HEK293 (cell line): ENCODE data around the gene YIPF2.

Source experiments
- BCL6B ChIP-seq: fragments of 450-650 bp; formaldehyde crosslinking; IDR thresholded peaks from 2 replicates; pipeline ENCODE4 v1.5.1; 2017; ENCODE audit warnings: missing biosample characterization, missing genetic modification characterization
- CTCF ChIP-seq: fragments of 450-650 bp; formaldehyde crosslinking; IDR thresholded peaks from 2 replicates; pipeline ENCODE4 v1.5.1; 2016; ENCODE audit warnings: missing biosample characterization, missing genetic modification characterization
- ELK4 ChIP-seq: IDR thresholded peaks from 2 replicates; pipeline ENCODE4 v1.6.1; 2011; ENCODE audit warnings: mild to moderate bottlenecking, low read depth, low read length, borderline replicate concordance
- FEZF1 ChIP-seq: fragments of 450-650 bp; formaldehyde crosslinking; IDR thresholded peaks from 2 replicates; pipeline ENCODE4 v1.5.1; 2016; ENCODE audit warnings: missing biosample characterization, missing genetic modification characterization
- GLI4 ChIP-seq: fragments of 450-650 bp; formaldehyde crosslinking; IDR thresholded peaks from 2 replicates; pipeline ENCODE4 v1.5.1; 2016; ENCODE audit warnings: missing biosample characterization, missing genetic modification characterization
- HIC1 ChIP-seq: fragments of 450-650 bp; formaldehyde crosslinking; IDR thresholded peaks from 2 replicates; pipeline ENCODE4 v1.5.1; 2016; ENCODE audit warnings: missing biosample characterization, missing genetic modification characterization
- PRDM1 ChIP-seq: fragments of 450-650 bp; formaldehyde crosslinking; IDR thresholded peaks from 2 replicates; pipeline ENCODE4; 2016; ENCODE audit warnings: missing biosample characterization, missing genetic modification characterization
- PRDM10 ChIP-seq: fragments of 450-650 bp; formaldehyde crosslinking; IDR thresholded peaks from 2 replicates; pipeline ENCODE4 v1.5.1; 2016; ENCODE audit warnings: missing biosample characterization, missing genetic modification characterization
- RBAK ChIP-seq: fragments of 450-650 bp; formaldehyde crosslinking; IDR thresholded peaks from 2 replicates; pipeline ENCODE4 v1.5.1; 2016; ENCODE audit warnings: missing biosample characterization, missing genetic modification characterization
- SCRT2 ChIP-seq: fragments of 450-650 bp; formaldehyde crosslinking; IDR thresholded peaks from 2 replicates; pipeline ENCODE4 v1.5.1; 2016; ENCODE audit warnings: missing biosample characterization, missing genetic modification characterization
- SP7 ChIP-seq: fragments of 450-650 bp; formaldehyde crosslinking; IDR thresholded peaks from 2 replicates; pipeline ENCODE4 v1.5.1; 2016; ENCODE audit warnings: missing biosample characterization, missing genetic modification characterization
- ZBTB20 ChIP-seq: fragments of 450-650 bp; formaldehyde crosslinking; IDR thresholded peaks from 2 replicates; pipeline ENCODE4 v1.5.1; 2016; ENCODE audit warnings: missing biosample characterization, missing genetic modification characterization
- ZFP3 ChIP-seq: fragments of 450-650 bp; formaldehyde crosslinking; IDR thresholded peaks from 2 replicates; pipeline ENCODE4 v1.5.1; 2016; ENCODE audit warnings: low read depth, missing biosample characterization, missing genetic modification characterization
- ZNF121 ChIP-seq: fragments of 450-650 bp; formaldehyde crosslinking; IDR thresholded peaks from 2 replicates; pipeline ENCODE4 v1.5.1; 2016; ENCODE audit warnings: missing biosample characterization, missing genetic modification characterization
- ZNF133 ChIP-seq: fragments of 450-650 bp; formaldehyde crosslinking; IDR thresholded peaks from 2 replicates; pipeline ENCODE4 v1.5.1; 2016; ENCODE audit warnings: missing biosample characterization, missing genetic modification characterization
- ZNF157 ChIP-seq: fragments of 450-650 bp; formaldehyde crosslinking; IDR thresholded peaks from 2 replicates; pipeline ENCODE4 v1.5.1; 2016; ENCODE audit warnings: missing biosample characterization, missing genetic modification characterization
- ZNF174 ChIP-seq: fragments of 450-650 bp; formaldehyde crosslinking; IDR thresholded peaks from 2 replicates; pipeline ENCODE4 v1.5.0; 2017; ENCODE audit warnings: missing biosample characterization, mild to moderate bottlenecking, missing genetic modification characterization
- ZNF292 ChIP-seq: fragments of 450-650 bp; formaldehyde crosslinking; IDR thresholded peaks from 2 replicates; pipeline ENCODE4 v1.5.1; 2016; ENCODE audit warnings: low read depth, missing biosample characterization, missing genetic modification characterization, borderline replicate concordance
- ZNF335 ChIP-seq: fragments of 450-650 bp; formaldehyde crosslinking; conservative IDR thresholded peaks from 2 replicates; pipeline ENCODE4 v1.5.1; 2016; ENCODE audit warnings: missing biosample characterization, missing genetic modification characterization
- ZNF398 ChIP-seq: fragments of 450-650 bp; formaldehyde crosslinking; IDR thresholded peaks from 2 replicates; pipeline ENCODE4 v1.5.1; 2017; ENCODE audit warnings: missing biosample characterization, missing genetic modification characterization
- ZNF404 ChIP-seq: fragments of 450-650 bp; formaldehyde crosslinking; IDR thresholded peaks from 2 replicates; pipeline ENCODE4 v1.5.1; 2017; ENCODE audit warnings: missing biosample characterization, missing genetic modification characterization
- ZNF473 ChIP-seq: fragments of 450-650 bp; formaldehyde crosslinking; IDR thresholded peaks from 2 replicates; pipeline ENCODE4 v1.5.1; 2017; ENCODE audit warnings: missing biosample characterization, missing genetic modification characterization
- ZNF513 ChIP-seq: fragments of 450-650 bp; IDR thresholded peaks from 2 replicates; pipeline ENCODE4 v1.5.1; 2018; ENCODE audit warnings: missing biosample characterization, missing genetic modification characterization
- ZNF660 ChIP-seq: fragments of 450-650 bp; IDR thresholded peaks from 2 replicates; pipeline ENCODE4 v1.5.1; 2018; ENCODE audit warnings: missing biosample characterization, mild to moderate bottlenecking, missing genetic modification characterization
- ZNF677 ChIP-seq: fragments of 450-650 bp; IDR thresholded peaks from 2 replicates; pipeline ENCODE4 v1.5.0; 2018; ENCODE audit warnings: missing biosample characterization, mild to moderate bottlenecking, missing genetic modification characterization, moderate library complexity
- ZNF704 ChIP-seq: fragments of 450-650 bp; formaldehyde crosslinking; IDR thresholded peaks from 2 replicates; pipeline ENCODE4 v1.5.1; 2016; ENCODE audit warnings: missing biosample characterization, missing genetic modification characterization
- ZNF776 ChIP-seq: fragments of 450-650 bp; formaldehyde crosslinking; IDR thresholded peaks from 2 replicates; pipeline ENCODE4 v1.5.0; 2017; ENCODE audit warnings: missing biosample characterization, missing genetic modification characterization, borderline replicate concordance

The YIPF2 gene

GRCh38 chr19:10936661-10937084 lies 8.2 kb upstream of the YIPF2 start (continued):
- TF ChIP-seq ZNF513 (tag by site-specific recombination) (no peak), PRDM10 (tag by site-specific recombination) (peak; percentile 89), SP7 (peak; percentile 64), ZNF292 (tag by site-specific recombination) (no peak), ZFP3 (tag by site-specific recombination) (no peak), SCRT2 (tag by site-specific recombination) (no peak), FEZF1 (tag by site-specific recombination) (no peak), ZNF473 (tag by site-specific recombination) (no peak), ZNF398 (tag by site-specific recombination) (no peak), ZNF404 (tag by site-specific recombination) (no peak), GLI4 (tag by site-specific recombination) (no peak), ZNF121 (tag by site-specific recombination) (no peak), ZNF704 (tag by site-specific recombination) (no peak), CTCF (peak; percentile 94), HIC1 (tag by site-specific recombination) (no peak), ZNF157 (tag by site-specific recombination) (no peak), ZNF335 (tag by site-specific recombination) (peak; percentile 24; the same call in 1 of the 2 replicates), ZBTB20 (no peak), ZNF660 (tag by site-specific recombination) (no peak), ELK4 (no peak), ZNF677 (tag by site-specific recombination) (no peak), PRDM1 (tag by site-specific recombination) (no peak), ZNF174 (tag by site-specific recombination) (no peak), ZNF133 (tag by site-specific recombination) (no peak), BCL6B (tag by site-specific recombination) (no peak), RBAK (tag by site-specific recombination) (no peak), ZNF776 (tag by site-specific recombination) (no peak)
